Measurements from ENCODE around the gene AKAP5. TPM values are rescaled to one million over a fixed set of nuclear protein-coding genes. Genes with fewer than 3 reads are reported as not detected.

Gene AKAP5, protein sequence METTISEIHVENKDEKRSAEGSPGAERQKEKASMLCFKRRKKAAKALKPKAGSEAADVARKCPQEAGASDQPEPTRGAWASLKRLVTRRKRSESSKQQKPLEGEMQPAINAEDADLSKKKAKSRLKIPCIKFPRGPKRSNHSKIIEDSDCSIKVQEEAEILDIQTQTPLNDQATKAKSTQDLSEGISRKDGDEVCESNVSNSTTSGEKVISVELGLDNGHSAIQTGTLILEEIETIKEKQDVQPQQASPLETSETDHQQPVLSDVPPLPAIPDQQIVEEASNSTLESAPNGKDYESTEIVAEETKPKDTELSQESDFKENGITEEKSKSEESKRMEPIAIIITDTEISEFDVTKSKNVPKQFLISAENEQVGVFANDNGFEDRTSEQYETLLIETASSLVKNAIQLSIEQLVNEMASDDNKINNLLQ
- total RNA-seq (2.2 TPM), polyA plus RNA-seq (0.71 TPM)
- long read RNA-seq, donor 1, full-length matches to known transcripts, result 2 of 2 reads
- long read RNA-seq, donor 1, partial matches to known transcripts, result 0 of 2 reads
- long read RNA-seq, donor 1, other reads (novel, unspliced or antisense), result 0 of 2 reads
- long read RNA-seq, donor 2, result 0 reads
- long read RNA-seq, donor 3, full-length matches to known transcripts, result 8 of 8 reads
- long read RNA-seq, donor 3, partial matches to known transcripts, result 0 of 8 reads
- long read RNA-seq, donor 3, other reads (novel, unspliced or antisense), result 0 of 8 reads
- long read RNA-seq, donor 4, full-length matches to known transcripts, result 4 of 4 reads
- long read RNA-seq, donor 4, partial matches to known transcripts, result 0 of 4 reads
- long read RNA-seq, donor 4, other reads (novel, unspliced or antisense), result 0 of 4 reads
- long read RNA-seq, donor 5, full-length matches to known transcripts, result 6 of 6 reads
- long read RNA-seq, donor 5, partial matches to known transcripts, result 0 of 6 reads
- long read RNA-seq, donor 5, other reads (novel, unspliced or antisense), result 0 of 6 reads
- long read RNA-seq, donor 6, full-length matches to known transcripts, result 3 of 3 reads
- long read RNA-seq, donor 6, partial matches to known transcripts, result 0 of 3 reads
- long read RNA-seq, donor 6, other reads (novel, unspliced or antisense), result 0 of 3 reads
- long read RNA-seq, donor 7, full-length matches to known transcripts, result 7 of 7 reads
- long read RNA-seq, donor 7, partial matches to known transcripts, result 0 of 7 reads
- long read RNA-seq, donor 7, other reads (novel, unspliced or antisense), result 0 of 7 reads
- long read RNA-seq, donor 8, partial matches to known transcripts, result 0 of 1 reads
- long read RNA-seq, donor 8, other reads (novel, unspliced or antisense), result 0 of 1 reads
- long read RNA-seq, donor 9, full-length matches to known transcripts, result 4 of 4 reads
- long read RNA-seq, donor 9, partial matches to known transcripts, result 0 of 4 reads
- long read RNA-seq, donor 9, other reads (novel, unspliced or antisense), result 0 of 4 reads
- long read RNA-seq, donor 10, full-length matches to known transcripts, result 2 of 2 reads
- long read RNA-seq, donor 10, partial matches to known transcripts, result 0 of 2 reads
- long read RNA-seq, donor 10, other reads (novel, unspliced or antisense), result 0 of 2 reads

DNA sequence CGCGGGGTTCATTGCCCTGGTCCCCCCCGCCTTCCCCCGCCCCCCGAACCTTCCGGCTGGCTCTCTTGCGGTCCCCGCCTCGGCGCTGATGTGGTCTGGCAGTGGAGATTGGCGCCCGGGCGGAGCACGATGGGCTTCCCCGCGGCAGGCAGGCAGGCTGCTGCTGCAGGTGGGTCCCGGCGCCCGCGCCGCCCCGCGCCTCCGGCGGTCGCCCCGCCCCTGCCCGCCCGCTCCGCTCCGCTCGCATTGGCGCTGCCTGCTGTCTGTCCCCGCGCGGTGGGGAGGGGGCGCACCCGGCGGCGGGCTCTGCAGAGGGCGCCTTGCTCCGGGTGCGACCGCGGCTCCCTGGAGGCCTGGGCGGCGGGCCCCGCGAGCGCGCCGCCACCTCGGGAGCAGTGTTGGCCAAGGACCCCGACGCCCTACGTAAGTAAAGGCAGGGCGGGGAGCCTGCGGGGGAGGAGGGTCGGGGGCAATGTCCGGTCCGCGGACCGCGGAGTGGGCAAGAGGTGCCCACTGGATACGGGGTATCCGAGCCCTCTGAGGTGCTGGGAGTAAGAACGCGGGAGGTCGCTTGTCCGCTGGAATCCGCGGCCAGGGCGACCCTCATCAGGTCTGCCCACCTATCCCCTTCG is at the start of gene AKAP5:
TSS of gene AKAP5 (plus strand) at position 309 of the 632 bp plus-strand sequence. CDS start 2,896 bp downstream, outside the sequence.
- H3K36me3 ChIP-seq (ENCODE audit: control insufficient read depth in 2 of 2, insufficient read depth in 2 of 2, low read length in 1 of 2), result peaks cover 5 to 15% of the 10 kb centered on the region in 2 donors
- peak within 1 kb of the TSS; percentile 60 to 65 for H3K4me3 ChIP-seq (ENCODE audit: low read length in 2 of 2)
- no peaks in the 10 kb centered on the region for H3K9me3 ChIP-seq (ENCODE audit: control insufficient read depth in 2 of 2, insufficient read depth in 1 of 2, low read length in 1 of 2)
- H3K4me1 ChIP-seq (ENCODE audit: control insufficient read depth in 2 of 2, insufficient read depth in 2 of 2, low read length in 2 of 2), result peaks cover 6 to 16% of the 10 kb centered on the region in 2 donors
- H3K27ac ChIP-seq (ENCODE audit: low read depth in 1 of 2, low read length in 1 of 2), result peak within 1 kb of the TSS in 1 of 2 donors; percentile 43
- peak in 8 of 9 donors; percentile 47 to 86 (median 68) for DNase-seq (ENCODE audit: low read depth in 6 of 9, low spot score in 9 of 9)
- under 1% methylated on average over 74 of the region's 74 CpGs for WGBS
- peaks cover 0 to 2% of the 10 kb centered on the region in 2 donors for H3K27me3 ChIP-seq (ENCODE audit: control insufficient read depth in 2 of 2, insufficient read depth in 1 of 2, low read length in 1 of 2)

DNA sequence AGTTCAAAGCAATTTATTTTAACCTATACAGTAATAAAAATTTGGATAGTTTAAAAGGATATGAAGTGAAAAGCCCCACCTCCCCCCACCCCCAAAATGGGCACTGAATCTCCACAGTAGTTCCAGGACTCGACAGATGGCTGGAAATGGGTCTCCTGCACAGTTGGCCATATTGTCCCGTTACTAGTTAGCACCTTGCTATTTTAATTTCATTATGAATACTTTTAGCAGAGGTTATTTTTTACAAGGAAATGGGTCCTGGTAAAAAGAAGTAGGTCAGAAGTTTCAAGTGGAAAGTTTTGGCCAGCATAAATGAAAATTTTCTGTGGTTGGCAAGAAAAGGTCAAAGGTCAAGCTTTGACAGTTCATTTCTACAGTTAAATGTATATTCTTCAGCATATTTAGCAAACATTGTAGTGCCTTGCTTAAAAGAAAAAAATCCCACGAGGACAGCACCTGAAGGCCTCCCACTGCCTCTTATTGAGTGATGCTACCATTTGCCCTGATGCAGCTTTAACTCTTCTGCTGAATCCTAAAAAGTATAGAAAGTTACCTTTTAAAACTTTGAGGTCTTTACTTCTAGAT is 48.9 kb upstream of the AKAP5 start:
- no peak for DNase-seq (ENCODE audit: low read depth in 6 of 9, low spot score in 9 of 9)
- WGBS, result 96% methylated on average over 3 of the region's 3 CpGs
- peaks cover 34 to 62% of the 10 kb centered on the region in 2 donors for H3K36me3 ChIP-seq (ENCODE audit: control insufficient read depth in 2 of 2, insufficient read depth in 2 of 2, low read length in 1 of 2)
- H3K4me1 ChIP-seq (ENCODE audit: control insufficient read depth in 2 of 2, insufficient read depth in 2 of 2, low read length in 2 of 2), result no peaks in the 10 kb centered on the region
- no peaks in the 10 kb centered on the region for H3K9me3 ChIP-seq (ENCODE audit: control insufficient read depth in 2 of 2, insufficient read depth in 1 of 2, low read length in 1 of 2)
- no peaks in the 10 kb centered on the region for H3K27me3 ChIP-seq (ENCODE audit: control insufficient read depth in 2 of 2, insufficient read depth in 1 of 2, low read length in 1 of 2)
- H3K4me3 ChIP-seq (ENCODE audit: low read length in 2 of 2), result no peak overlapping the region
- H3K27ac ChIP-seq (ENCODE audit: low read depth in 1 of 2, low read length in 1 of 2), result no peak overlapping the region

DNA sequence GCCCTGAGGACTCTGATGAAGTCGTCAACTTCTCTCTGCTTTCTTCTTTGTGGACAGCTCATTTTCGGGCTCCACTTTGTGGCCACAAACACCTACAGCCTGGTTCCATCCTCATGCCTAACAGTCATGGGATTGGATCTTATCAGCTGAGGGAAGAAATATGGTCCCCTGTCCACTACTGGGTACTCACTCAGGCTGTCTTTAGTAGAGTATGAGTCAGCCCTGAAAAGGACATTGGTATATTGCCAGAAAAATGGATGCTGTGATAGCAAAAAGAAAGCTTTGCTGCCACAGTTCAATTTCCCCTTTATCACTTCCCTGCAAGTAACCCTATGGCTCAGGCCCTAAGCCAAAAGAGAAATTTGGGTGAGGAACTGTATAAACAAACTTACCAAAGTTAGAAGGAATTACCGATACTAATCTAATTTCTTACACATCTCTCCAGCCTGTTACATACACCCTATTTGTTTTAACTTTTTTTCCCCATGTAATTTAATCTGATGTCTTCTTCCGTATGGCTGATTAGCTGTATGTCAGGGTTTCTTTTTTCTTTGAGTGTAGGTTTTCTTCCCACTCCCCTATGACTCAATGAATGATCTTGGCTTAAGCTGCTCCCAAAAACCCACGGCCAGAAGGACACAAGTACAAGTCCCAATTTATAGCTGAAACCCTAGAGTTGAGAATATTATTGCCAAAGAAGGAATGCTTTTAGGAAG is 48.1 kb upstream of the AKAP5 start:
- H3K27ac ChIP-seq (ENCODE audit: low read depth in 1 of 2, low read length in 1 of 2), result no peak overlapping the region
- 94% methylated on average over 5 of the region's 5 CpGs for WGBS
- no peaks in the 10 kb centered on the region for H3K27me3 ChIP-seq (ENCODE audit: control insufficient read depth in 2 of 2, insufficient read depth in 1 of 2, low read length in 1 of 2)
- no peaks in the 10 kb centered on the region for H3K4me1 ChIP-seq (ENCODE audit: control insufficient read depth in 2 of 2, insufficient read depth in 2 of 2, low read length in 2 of 2)
- H3K36me3 ChIP-seq (ENCODE audit: control insufficient read depth in 2 of 2, insufficient read depth in 2 of 2, low read length in 1 of 2), result peaks cover 34 to 60% of the 10 kb centered on the region in 2 donors
- no peak overlapping the region for H3K4me3 ChIP-seq (ENCODE audit: low read length in 2 of 2)
- no peak for DNase-seq (ENCODE audit: low read depth in 6 of 9, low spot score in 9 of 9)
- no peaks in the 10 kb centered on the region for H3K9me3 ChIP-seq (ENCODE audit: control insufficient read depth in 2 of 2, insufficient read depth in 1 of 2, low read length in 1 of 2)

- Histone ChIP-seq H3K9me3 (ENCODE audit: control insufficient read depth in 2 of 2, insufficient read depth in 1 of 2, low read length in 1 of 2) (no peaks in the 10 kb centered on the region), H3K4me3 (ENCODE audit: low read length in 2 of 2) (no peak overlapping the region), H3K4me1 (ENCODE audit: control insufficient read depth in 2 of 2, insufficient read depth in 2 of 2, low read length in 2 of 2) (no peaks in the 10 kb centered on the region), H3K27ac (ENCODE audit: low read depth in 1 of 2, low read length in 1 of 2) (no peak overlapping the region), H3K27me3 (ENCODE audit: control insufficient read depth in 2 of 2, insufficient read depth in 1 of 2, low read length in 1 of 2) (no peaks in the 10 kb centered on the region), H3K36me3 (ENCODE audit: control insufficient read depth in 2 of 2, insufficient read depth in 2 of 2, low read length in 1 of 2) (peaks cover 32 to 62% of the 10 kb centered on the region in 2 donors)
- no peak for DNase-seq (ENCODE audit: low read depth in 6 of 9, low spot score in 9 of 9)
- 99% methylated on average over 7 of the region's 7 CpGs for WGBS
Measured at GRCh38 chr14:64417771-64418125, 47.6 kb upstream of the AKAP5 start.

DNA sequence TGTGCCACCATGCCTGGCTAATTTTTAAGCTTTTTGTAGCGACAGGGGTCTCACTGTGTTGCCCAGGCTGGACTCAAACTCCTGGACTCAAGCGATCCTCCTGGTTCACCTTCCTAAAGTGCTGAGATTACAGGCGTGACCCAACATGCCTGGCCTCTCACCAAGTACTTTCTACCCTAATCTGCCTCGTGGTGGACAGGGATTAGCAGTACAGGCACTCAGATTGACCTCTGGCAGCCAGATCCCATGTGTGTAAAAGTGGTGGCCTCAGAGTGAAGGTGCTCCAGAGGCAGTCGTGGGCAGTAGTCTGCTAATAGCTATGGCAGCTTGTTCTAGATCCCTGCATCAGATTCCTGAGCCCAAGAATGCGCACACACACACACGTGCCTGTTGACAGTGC is 46.3 kb upstream of the AKAP5 start:
- Histone ChIP-seq H3K4me1 (ENCODE audit: control insufficient read depth in 2 of 2, insufficient read depth in 2 of 2, low read length in 2 of 2) (no peaks in the 10 kb centered on the region), H3K27me3 (ENCODE audit: control insufficient read depth in 2 of 2, insufficient read depth in 1 of 2, low read length in 1 of 2) (no peaks in the 10 kb centered on the region), H3K4me3 (ENCODE audit: low read length in 2 of 2) (no peak overlapping the region), H3K9me3 (ENCODE audit: control insufficient read depth in 2 of 2, insufficient read depth in 1 of 2, low read length in 1 of 2) (no peaks in the 10 kb centered on the region), H3K27ac (ENCODE audit: low read depth in 1 of 2, low read length in 1 of 2) (no peak overlapping the region), H3K36me3 (ENCODE audit: control insufficient read depth in 2 of 2, insufficient read depth in 2 of 2, low read length in 1 of 2) (peaks cover 31 to 66% of the 10 kb centered on the region in 2 donors)
- no peak for DNase-seq (ENCODE audit: low read depth in 6 of 9, low spot score in 9 of 9)
- 95% methylated on average over 7 of the region's 7 CpGs for WGBS

DNA sequence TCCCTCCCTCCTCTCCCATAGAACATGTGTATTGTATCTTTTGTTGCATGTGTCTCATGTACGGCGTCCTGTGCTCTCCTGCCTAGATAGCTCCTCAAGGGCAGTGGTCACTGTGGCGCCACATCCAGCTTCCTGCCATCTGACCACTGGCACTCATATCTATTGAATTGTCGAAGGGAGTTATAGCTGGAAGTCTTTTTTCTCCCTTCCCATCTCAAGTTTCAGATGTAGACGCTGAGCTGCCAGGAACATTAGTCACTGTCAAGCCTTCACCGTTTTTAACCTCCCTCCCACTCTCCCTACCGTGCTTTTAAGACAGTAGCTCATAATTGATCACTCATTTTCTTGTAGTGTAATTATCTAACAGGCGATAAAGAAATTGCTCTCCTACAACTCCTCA is 44.1 kb upstream of the AKAP5 start:
- Histone ChIP-seq H3K9me3 (ENCODE audit: control insufficient read depth in 2 of 2, insufficient read depth in 1 of 2, low read length in 1 of 2) (no peaks in the 10 kb centered on the region), H3K4me3 (ENCODE audit: low read length in 2 of 2) (no peak overlapping the region), H3K4me1 (ENCODE audit: control insufficient read depth in 2 of 2, insufficient read depth in 2 of 2, low read length in 2 of 2) (no peaks in the 10 kb centered on the region), H3K36me3 (ENCODE audit: control insufficient read depth in 2 of 2, insufficient read depth in 2 of 2, low read length in 1 of 2) (peaks cover 21 to 75% of the 10 kb centered on the region in 2 donors), H3K27me3 (ENCODE audit: control insufficient read depth in 2 of 2, insufficient read depth in 1 of 2, low read length in 1 of 2) (no peaks in the 10 kb centered on the region), H3K27ac (ENCODE audit: low read depth in 1 of 2, low read length in 1 of 2) (no peak overlapping the region)
- 82% methylated on average over 8 of the region's 8 CpGs for WGBS
- no peak for DNase-seq (ENCODE audit: low read depth in 6 of 9, low spot score in 9 of 9)

DNA sequence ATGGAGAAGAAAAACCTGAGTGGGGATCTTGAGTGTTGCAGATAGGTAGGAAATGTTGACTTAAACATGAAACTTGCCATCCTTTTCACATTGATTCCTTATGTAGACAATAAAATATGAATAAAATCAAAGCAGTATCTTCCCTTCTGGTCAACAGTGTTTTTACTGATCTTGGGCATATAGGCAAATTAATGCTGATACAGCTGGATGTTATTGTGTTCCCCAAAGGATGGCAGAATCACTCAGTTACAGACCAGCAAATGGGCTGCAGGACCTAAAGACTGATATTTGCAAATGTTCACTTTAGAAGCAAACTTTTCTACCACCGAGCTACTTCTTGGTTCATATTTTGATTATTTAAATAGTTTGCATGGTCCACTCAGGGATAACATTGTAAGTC is 43.3 kb upstream of the AKAP5 start:
- WGBS, result 100% methylated on average over 1 of the region's 1 CpG
- DNase-seq (ENCODE audit: low read depth in 6 of 9, low spot score in 9 of 9), result no peak
- Histone ChIP-seq H3K4me1 (ENCODE audit: control insufficient read depth in 2 of 2, insufficient read depth in 2 of 2, low read length in 2 of 2) (no peaks in the 10 kb centered on the region), H3K9me3 (ENCODE audit: control insufficient read depth in 2 of 2, insufficient read depth in 1 of 2, low read length in 1 of 2) (no peaks in the 10 kb centered on the region), H3K36me3 (ENCODE audit: control insufficient read depth in 2 of 2, insufficient read depth in 2 of 2, low read length in 1 of 2) (peaks cover 18 to 76% of the 10 kb centered on the region in 2 donors), H3K4me3 (ENCODE audit: low read length in 2 of 2) (no peak overlapping the region), H3K27me3 (ENCODE audit: control insufficient read depth in 2 of 2, insufficient read depth in 1 of 2, low read length in 1 of 2) (no peaks in the 10 kb centered on the region), H3K27ac (ENCODE audit: low read depth in 1 of 2, low read length in 1 of 2) (no peak overlapping the region)

All from thymus (tissue), 14 donors.